Measurements from ENCODE around the gene HK2.

The HK2 gene

DNA sequence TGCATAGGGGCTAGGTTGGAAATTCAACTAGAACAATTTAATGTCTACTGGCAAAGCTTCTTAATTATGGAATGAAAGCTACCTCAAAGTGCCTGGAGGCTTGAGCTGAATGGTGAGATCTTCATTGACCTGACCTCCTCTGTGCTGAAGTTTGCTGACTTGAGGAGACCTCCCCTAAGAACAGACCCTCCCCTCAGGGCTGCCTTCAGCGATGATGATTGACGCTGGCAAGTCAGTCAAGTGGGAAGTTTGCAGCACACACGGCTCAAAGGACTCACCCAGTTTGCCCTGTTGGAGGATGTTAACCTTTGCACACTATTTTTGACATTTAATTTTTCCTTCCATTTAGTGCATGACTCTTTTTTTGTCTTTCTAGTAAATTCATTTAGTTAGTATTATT, 107.4 kb downstream of the HK2 start:
- no peak for DNase-seq

DNA sequence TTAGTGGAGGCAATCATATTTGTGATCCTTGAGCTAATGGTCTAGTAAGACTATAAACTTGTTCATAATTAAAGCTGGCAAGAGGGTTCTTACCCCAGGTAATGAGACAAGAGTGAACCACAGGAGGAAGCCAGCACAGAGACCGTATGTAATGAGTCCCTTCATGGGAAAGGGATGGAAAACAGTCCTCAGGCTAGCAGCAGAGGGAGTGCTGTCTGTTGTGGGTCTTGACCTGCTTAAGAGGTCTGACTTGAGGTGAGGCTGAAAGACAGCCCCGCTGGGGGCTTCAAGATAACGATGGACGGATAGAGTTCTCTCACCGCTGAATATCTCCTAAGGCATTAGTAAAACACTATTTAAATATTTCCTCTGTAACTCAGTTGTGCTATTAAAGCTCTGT, 108.3 kb downstream of the HK2 start:
- DNase-seq: no peak

Measured in cortex of kidney (tissue), 1 donor.